ENCODE results near the gene HOMER3.

Gene HOMER3

DNA sequence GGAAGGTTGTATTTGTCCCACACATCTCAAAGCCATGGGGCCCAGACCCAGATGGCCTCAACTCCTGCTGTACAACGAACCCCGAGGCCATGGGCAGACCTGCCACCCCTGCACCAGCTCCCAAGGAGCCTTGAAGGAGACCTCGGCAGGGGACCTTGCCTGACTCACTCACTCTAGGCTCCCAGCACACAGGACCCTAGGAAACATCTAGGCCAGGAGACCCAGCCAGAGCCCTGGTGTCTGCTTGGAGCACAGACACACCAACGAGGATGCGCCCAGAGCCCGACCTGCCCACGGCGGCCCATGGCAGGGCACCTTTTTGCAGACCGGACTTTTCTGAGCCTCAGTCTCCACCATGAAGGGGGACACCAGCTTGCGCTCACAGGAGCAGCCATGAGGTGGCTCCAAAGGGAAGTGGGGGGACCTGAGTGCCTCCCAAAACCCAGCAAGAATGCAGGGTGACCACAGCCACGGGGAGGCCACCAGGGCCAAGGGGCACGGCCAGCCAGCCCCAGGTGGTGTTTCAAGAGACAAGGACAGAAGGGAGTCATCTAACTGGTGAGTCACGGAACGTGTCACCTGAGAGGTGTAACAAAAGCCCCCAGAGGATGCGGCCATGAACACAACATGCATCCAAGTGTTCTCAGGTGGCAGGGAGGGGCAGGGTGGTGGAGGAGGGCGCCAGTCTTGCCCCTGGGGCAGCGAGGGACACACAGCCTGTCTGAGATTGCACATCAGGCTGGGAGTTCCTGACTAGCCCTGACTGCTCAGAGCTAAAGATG is 40.1 kb downstream of the HOMER3 start:
- DNase-seq (ENCODE audit: low read depth) = no peak

DNA sequence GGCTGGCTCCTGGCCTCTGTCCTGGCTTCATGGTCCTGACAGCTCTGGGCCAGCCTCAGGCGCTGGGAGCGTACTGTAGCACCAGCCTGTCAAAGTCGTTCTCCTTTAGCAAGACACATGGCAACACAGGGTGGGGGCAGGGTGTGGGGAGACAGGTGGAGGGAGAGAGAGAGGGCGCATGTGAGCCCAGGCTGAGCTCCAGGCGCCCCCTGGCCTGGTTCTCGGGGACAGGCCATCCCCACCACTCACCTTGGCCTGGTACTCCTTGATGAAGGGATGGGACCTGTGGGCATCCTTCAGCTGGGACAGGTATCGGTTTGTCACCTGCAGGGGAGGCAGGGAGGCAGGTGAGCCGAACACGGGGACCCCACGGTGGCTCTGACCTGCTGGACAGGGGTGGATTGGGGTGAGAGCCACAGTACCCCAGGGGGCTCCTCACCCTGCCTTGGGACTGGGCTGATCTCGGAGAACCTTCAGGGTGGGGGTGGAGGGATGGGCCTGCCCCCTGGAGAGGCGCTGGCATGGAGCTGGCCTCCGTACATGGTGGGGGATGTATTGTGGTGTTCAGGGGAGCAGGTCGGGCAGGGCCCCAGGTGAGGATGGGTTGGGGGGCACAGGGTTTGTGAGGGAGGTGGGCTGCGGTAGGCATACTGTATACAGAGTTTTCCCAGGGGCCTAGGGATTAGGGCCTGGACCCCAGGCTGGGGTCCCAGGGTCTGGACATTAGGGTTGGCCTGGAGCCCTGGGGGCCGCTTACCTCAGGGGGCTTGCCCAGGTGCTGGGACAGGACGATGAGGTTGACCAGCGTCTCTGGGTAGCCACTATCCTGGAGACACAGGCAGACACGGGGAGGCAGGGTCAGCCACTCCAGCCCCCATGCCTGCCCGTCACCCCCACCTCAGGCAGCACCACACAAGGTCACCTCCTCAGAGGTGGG is 41.1 kb downstream of the HOMER3 start:
- no peak for DNase-seq (ENCODE audit: low read depth)

DNA sequence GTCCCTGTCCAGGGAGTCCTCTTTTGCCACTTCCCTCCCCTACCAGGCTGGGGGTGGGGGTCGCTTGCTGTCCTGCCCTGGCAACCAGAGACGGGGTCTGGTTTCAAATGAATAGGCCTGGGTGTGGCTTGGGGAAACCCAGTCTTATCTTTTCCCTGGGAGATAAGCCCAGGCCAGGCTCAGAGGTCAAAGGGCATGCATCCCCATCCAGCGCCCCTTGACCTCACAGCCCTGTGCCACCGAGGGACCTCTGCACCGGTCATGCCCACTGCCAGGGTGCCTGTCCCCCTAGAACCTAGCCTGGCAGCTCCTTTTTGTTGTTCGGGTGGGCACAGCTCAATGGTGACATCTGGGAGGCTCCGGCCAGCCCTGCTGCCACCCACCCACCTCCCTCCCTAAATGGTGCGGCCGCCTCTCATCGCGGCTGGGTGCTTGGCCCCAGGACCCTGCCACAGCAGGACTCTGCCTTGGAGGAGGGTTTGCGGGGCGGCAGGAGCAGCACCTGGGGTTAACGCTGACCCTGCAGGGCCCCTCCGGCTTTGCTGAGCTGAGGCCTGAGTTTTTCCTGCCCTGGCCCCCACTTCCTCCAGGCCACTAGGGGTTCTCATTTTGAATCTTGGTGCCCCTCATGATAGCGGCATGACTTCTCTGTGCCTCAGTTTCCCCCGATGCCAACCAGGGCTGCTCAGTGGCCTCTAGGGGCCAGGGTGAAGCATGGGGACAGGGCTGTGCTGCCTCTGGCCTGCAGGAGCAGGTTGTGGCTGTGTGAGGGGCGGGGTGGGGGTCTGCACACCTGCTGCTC is 42.2 kb downstream of the HOMER3 start:
- no peak for DNase-seq (ENCODE audit: low read depth)

DNA sequence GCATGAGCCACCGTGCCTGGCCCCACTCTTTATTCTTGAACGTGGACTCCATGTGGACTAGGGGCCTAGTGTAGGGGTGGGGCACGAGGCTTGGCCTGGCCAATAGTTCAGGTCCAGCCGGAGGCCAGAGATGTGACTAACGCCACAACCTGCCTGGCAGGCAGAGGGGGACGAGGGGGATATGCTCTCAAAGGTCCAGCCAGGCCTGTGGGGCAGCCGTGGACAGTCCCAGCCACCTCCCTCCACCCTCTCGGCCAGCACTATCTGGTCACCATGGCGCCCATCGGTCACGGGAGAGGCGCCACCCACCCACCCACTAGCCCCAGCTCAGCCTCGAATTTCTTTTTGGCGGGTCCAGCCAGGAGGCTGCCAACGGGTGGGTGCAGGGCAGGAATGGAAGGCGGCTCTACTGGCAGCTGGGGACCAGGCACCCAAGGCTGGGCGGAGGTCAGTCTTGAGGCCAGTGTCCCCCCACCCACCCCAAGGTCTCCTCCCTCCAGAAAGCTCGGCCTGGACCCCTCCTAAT is 42.9 kb downstream of the HOMER3 start:
- DNase-seq (ENCODE audit: low read depth) = no peak

DNA sequence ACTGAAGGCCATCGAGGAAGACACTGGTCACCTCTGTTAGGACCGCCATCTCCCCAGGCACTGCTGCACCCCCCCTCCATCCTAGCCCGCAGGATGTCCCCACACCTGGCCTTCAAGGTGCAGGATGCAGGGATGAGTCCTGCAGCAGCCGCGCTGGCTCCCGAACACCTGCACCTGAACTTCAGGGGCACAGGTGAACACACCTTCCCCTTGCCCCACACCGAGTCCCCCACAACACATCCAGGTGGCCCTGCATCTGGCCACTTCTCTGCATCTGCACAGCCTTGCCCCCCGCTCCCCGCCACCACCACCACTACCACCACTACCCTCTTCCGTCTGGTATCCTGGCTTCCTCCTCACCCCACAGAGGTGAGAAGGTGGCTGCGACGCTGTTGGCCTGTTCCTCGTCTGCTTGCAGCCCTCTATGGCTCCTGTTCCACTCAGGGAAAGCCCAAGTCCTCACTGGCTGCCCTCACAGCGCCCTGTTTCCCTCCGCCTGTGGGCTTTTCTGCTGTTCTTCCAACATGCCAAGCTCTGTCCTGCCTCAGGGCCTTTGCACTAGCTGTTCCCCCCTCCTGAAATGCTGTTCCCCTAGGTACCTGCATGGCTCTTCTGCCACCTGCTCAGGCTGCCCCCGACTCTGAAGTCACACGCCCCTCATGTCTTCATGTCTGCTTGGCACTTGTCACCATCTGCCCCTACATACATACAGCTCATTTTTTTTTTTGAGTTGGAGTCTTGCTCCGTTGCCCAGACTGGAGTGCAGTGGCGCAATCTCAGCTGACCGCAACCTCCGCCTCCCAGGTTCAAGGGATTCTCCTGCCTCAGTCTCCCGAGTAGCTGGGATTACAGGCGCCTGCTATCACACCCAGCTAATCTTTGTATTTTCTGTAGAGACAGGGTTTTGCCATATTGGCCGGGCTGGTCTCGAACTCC is 43.7 kb downstream of the HOMER3 start:
- no peak for DNase-seq (ENCODE audit: low read depth)

DNA sequence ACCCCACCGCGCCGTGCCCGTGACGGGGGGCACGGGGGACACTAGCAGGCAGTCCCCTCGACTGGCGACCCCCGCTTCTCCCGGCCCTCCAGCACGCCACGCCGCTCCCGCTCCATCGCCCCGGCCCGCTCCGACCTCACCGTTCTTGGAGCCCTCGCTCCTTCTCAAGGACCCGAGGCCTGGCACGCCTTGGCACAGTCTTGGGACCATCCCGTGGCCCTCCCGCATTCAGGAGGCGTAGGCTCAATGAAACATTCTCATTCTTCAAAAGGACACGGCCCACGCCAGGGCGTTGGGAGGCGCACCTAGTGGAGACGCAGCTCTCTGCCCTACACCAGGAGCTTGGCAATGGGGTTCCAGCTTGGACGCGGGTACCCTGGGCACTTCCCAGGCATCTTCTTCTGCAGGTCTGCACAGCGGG is 44.6 kb downstream of the HOMER3 start:
- no peak for DNase-seq (ENCODE audit: low read depth)

DNA sequence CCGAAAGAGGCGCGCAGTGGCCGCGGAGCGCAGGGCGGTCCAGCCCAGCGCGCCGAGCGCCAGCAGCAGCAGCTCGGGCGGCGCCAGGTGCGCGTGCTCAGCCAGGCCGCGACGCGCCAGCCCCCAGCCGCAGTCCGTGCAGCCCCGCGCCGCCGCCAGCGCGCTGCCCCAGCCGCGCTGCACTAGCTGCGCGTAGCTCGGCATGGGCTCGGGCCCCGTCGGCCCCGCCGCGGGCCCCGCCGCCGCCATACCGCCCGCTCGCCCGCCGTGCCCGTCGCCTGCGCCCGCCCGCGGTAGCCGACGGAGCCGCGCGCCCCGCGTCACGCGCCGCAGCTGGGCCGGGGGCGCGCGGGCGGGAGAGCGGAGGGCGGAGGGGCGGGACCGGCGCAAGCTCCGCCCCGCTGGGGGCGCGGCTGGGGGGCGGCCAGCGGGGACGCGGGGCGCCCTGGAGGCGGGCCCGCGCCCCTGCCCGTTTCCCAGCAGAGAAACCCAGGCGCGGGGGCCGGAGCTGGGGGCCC is 45.1 kb downstream of the HOMER3 start, which contains the start of gene CERS1:
CERS1 (minus strand) TSS at position 335 of the 518 bp plus-strand sequence; CDS start at position 249, 86 bp downstream.
- DNase-seq (ENCODE audit: low read depth) = no peak

DNA sequence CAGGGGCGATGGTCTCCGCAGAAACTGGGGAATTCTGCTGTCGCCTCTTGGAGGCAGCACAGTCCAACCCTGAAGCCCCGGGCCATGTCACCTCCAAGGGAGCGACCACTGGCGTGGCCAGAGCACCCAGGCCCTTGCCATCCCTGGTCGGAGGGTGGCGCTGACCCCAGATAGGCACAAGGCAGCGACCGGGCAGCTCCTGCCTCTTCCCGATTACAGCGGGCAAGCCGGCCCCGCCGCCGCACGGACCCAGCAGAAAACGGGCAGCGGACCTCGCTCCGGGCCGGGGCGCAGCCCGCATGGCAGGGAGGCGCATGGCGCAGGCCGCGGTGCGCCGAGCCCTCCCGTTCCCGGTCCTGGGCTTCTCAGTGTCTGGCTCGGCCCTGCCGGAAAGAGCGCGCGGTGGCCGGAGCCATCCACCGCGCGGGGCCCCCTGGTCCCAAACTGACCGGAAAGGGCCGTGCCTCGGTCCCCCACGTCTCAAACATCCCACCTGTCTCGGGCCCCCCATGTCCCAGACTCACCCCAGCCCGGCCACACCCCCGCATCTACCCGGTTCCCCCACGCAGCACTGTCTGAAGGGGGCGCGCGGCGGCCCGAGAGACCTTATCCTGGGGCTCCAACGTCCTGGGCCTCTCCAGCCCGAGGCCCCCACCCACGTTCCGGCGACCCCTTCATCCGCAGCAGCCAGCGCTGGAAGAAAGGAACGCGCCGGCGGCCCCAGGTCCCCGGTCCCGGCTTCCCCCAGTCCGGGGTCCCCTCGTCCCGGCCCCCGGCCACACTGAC is 45.8 kb downstream of the HOMER3 start:
- no peak for DNase-seq (ENCODE audit: low read depth)

DNA sequence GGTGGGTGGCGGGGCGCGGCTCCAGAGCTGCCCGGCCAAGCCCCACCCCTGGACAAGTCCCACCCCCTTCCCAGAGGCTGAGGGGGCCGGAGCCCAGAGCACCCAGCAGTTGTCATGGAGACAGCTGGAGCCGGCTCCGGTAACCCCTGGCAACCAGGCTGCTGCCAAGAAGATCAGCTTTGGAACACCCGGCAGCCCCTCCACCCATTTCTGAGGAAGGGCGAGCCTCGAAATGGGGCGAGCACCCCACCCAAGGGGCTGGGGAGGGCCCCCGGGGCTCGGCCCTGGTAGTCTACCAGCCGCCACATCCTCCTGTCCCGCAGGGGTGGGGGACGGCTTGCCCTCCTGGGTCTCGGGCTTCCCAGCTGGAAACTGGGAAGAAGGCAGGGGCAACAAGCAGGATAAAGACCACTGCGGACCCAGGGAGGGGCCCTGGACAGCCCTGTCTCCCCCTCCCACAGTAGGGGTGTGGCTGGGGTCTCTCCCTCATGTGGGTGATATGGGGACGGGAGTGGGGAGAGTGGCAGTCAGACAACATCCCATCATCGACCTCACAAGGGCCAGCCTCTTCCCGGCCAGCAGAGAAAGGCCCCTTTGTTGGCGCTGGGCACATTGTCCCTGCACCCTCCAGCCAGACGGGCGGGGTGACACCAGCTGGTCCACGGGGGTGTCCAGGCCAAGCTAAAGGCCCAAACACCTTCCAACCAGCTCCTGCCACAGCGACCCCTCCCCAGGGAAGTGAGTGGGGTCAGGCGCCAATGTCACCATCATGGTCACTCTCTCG is 46.6 kb downstream of the HOMER3 start:
- DNase-seq (ENCODE audit: low read depth) = no peak

DNA sequence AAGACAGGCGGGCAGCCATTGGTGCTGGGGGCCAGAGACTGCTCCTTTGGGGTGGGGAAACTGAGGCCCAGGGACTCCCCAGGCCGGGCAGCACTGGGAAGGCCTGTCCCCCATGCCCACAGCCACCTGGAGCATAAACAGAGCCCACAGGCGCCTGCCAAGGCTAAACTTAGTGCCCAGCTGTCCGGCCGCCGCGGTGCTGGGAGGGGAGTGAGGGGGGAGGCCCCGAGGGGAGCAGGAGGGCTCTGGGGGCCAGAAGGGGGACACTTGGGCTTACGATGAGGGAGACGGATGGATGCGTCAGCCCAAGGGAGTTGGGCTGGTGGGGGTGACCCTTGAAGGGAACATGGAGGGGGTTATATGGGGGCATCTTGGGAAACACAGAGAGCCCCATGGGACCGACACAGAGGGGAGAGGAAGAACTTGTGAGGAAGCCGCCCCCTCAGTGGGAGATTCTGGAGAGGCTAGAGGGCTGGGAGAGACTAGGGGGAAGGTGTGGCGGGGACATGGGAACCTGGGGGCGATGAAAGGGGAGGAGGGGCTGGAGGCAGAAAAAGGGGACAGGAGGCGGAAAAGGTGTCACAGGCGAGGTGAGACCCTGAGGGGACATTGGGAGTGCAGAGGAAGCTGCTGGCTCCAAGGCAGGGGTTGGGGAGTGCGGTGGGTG is 47.3 kb downstream of the HOMER3 start:
- no peak for DNase-seq (ENCODE audit: low read depth)

DNA sequence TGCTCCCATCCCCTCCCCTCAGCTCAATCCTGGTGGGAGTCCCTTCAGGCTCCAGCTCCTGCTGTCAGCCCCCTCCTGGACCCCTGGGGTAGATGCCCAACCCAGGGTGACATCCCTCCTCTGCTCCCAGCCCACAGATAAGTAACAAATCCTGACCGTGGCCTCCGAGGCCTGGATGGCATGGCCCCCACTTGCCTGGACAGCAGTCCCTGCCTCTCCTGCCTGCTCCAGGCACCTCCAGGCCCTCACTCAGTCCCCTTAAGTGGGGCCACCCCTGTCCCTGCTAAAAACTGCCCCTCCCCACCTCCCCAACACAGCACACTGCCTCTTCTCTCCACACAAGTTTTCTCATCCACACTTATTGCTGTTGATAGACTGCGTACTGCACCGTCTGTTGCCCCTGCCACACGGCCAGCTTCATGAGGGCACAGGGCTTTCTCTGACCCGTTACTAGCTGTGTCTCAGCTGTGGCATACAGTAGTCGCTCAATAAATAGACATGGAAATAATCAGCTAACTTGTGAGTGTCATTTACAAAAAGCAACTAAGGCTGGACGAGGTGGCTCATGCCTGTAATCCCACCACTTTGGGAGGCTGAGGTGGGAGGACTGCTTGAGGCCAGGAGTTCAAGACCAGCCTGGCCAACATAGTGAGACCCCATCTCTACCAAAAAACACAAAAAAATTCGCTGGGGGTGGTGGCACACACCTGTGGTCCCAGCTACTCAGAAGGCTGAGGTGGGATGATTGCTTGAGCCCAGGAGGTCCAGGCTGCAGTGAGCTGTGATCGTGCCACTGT is 50.9 kb downstream of the HOMER3 start:
- no peak for DNase-seq (ENCODE audit: low read depth)

DNA sequence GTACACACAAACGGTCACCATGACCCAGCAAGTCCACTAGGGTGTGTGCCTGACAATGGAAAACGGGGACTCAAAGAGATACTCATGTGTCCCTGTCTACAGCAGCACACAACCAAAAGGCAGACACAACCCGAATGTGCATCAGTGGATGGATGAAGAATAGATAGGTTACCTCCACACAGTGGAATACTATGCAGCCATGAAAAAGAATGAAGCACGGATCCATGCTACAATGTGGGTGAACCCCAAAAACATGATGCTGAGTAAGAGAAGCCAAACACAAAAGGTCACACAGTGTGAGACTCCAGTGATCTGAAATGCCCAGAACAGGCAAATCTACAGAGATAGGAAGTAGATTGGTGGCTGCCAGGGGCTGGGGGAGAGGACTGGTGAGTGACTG is 54.0 kb downstream of the HOMER3 start:
- DNase-seq (ENCODE audit: low read depth) = no peak

DNA sequence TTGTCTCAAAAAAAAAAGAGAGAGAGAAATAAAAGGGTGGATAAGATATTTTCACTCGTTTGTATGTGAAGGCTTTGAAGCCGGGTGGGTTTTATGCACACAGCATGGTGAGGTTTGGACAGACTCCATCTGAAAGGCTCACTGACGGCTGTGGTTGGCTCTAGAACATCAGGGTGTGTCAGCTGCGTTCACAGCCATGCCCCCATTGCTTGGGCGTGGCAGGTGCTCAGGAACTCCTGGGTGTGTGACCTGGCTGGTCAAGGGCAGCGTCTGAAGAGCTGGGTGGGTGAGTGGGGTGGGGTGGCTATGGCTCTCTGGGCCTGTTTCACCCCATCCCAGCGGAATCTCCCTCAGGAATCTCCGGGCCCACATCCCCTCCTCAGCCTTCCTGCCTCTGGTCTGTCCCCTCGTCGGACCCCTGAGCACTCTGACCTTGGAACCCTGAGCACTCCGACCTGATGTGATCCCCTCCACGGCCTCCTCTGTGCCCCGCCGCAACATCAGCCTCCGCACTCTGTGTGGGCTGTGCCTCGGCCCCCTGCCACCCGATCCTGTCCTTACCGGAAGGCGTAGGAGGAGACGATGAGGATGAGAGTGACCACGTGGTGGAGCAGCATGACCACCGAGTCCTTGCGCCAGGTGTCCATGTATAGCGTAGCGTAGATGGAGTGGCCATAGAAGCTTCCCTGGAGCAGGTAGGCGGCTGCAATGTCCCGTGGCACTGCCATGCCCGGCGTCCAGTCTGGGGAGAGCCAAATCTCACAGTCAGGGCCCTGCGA is 57.3 kb downstream of the HOMER3 start:
- DNase-seq (ENCODE audit: low read depth) = no peak

DNA sequence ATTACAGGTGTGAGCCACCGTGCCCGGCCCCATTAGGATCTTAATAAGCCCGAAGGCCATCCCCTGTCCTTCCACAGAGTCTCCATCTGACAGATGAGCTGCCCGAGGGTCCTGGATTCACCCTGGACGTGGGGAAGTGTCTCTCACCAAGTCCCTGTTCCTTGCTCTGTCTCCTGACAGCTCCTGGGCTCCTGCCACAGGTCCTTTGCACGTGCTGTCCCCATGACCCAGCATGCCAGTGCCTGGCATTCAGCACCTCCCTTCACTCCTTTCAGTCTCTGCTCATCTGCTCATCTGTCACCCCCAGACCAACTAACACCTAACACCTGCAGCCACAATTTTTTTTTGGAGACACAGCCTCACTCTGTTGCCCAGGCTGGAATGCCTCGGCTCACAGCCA is 59.5 kb downstream of the HOMER3 start:
- DNase-seq (ENCODE audit: low read depth) = no peak

DNA sequence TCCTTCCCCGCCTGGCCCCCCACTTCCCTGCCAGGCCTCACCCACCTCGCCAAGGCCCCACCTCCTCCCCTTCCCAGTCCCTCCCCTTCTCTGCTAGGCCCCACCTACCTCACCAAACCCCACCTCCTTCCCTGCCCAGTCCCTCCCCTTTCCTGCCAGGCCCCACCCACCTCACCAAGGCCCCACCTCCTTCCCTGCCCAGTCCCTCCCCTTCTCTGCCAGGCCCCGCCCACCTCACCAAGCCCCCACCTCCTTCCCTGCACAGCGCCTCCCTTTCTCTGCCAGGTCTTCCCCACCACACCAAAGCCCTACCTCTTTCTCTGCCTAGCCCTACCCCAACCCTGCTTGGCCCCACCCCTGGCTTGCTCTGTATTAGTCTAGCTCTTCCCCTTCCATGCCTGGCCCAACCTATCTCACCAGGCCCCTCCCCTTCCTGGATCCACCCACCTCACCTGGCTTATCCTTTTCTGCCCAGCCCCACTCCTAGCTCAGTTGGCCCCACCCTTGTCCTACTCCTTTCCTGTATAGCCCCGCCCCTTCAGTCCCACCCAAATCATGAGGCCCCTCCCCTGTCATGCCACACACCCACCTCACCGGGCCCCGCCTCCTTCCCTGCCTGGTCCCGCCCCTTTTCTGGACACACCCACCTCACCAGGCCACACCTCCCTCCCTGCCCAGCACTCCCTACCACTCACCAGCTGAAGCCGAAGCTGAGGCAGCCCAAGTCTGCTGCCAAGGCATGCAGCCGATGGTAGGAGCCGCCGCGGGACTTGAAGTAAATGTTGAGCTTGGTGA is 61.2 kb downstream of the HOMER3 start:
- DNase-seq (ENCODE audit: low read depth) = no peak

All from stimulated activated CD8-positive, alpha-beta memory T cell treated with anti-CD3 and anti-CD28 coated beads, Interleukin-7, amount 100 ng/mL, for 24 hours (primary cell).